Measurements from ENCODE around the gene LRMDA. TPM values are rescaled to one million over a fixed set of nuclear protein-coding genes. Genes with fewer than 3 reads are reported as not detected.

LRMDA gene
- total RNA-seq, 1 donor from 2014 or later: 2.1 TPM

DNA sequence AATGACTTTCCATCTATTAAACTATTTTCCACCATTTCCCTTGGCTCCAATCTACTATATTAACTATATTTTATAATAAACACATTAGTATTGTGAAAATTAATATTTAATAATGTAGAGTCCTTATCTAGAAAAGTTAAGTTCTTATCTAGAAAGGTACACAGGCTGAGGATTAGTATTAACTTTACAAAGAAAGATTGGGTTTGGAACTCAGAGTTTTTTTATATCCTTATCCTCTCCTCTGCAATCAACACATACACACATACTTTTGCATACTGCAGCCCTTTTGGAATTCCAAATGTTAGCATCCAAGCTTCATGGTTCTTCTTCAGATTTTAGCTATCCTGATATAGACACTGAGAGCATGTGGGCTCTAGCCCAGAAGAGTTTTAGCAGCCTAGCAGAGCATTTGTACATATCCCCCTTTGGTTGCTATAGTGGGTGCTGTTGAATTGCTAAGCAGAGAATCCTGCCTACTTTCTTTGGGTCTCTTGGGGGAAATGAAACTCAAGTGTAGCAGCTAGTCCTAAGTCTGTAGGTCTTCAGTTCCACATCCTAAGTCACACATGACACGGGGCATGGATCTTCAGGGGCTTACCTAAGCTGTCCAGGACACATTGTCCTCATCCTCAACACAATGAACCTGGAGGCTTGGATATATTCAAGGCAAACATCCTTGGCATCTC is 874.6 kb downstream of the LRMDA start:
- Mint-ChIP-seq H3K4me3 (ENCODE audit: unreplicated experiment) (no peak overlapping the region), H3K27ac (ENCODE audit: unreplicated experiment) (no peak overlapping the region), H3K36me3 (ENCODE audit: unreplicated experiment) (no peaks in the 10 kb centered on the region), H3K27me3 (ENCODE audit: unreplicated experiment) (no peaks in the 10 kb centered on the region), H3K4me1 (ENCODE audit: low read depth, unreplicated experiment) (peaks cover 15% of the 10 kb centered on the region), H3K9me3 (ENCODE audit: unreplicated experiment) (no peaks in the 10 kb centered on the region)
- no peak for DNase-seq
- TF ChIP-seq, protein P1, sequence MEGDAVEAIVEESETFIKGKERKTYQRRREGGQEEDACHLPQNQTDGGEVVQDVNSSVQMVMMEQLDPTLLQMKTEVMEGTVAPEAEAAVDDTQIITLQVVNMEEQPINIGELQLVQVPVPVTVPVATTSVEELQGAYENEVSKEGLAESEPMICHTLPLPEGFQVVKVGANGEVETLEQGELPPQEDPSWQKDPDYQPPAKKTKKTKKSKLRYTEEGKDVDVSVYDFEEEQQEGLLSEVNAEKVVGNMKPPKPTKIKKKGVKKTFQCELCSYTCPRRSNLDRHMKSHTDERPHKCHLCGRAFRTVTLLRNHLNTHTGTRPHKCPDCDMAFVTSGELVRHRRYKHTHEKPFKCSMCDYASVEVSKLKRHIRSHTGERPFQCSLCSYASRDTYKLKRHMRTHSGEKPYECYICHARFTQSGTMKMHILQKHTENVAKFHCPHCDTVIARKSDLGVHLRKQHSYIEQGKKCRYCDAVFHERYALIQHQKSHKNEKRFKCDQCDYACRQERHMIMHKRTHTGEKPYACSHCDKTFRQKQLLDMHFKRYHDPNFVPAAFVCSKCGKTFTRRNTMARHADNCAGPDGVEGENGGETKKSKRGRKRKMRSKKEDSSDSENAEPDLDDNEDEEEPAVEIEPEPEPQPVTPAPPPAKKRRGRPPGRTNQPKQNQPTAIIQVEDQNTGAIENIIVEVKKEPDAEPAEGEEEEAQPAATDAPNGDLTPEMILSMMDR (IDR thresholded peaks at IDR 0.05; ENCODE audit: partially characterized antibody, unreplicated experiment): no peak

DNA sequence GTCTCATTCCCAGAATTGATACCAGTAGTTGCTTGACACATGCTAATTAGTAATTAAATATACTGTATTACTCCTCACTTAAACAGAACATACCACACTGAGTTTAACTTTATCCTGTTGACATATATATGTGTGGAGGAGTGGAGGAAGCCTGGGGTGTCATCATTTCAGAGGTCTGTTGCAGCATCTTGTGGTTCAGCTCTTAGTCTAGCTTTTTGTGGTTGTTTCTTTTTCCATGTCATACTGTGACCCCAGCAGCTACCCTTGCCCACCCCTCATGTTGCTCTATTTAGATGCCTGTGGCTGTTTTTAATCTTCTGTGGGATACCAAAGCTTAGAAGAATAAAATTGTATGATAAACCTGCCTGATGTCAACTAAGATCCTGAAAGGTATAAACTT is 875.4 kb downstream of the LRMDA start:
- no peaks in the 10 kb centered on the region for H3K9me3 Mint-ChIP-seq (ENCODE audit: unreplicated experiment)
- no peaks in the 10 kb centered on the region for H3K36me3 Mint-ChIP-seq (ENCODE audit: unreplicated experiment)
- H3K4me3 Mint-ChIP-seq (ENCODE audit: unreplicated experiment): no peak overlapping the region
- no peak for DNase-seq
- TF ChIP-seq, protein P1 (IDR thresholded peaks at IDR 0.05; ENCODE audit: partially characterized antibody, unreplicated experiment): no peak
- no peak overlapping the region for H3K27ac Mint-ChIP-seq (ENCODE audit: unreplicated experiment)
- no peaks in the 10 kb centered on the region for H3K27me3 Mint-ChIP-seq (ENCODE audit: unreplicated experiment)
- peaks cover 14% of the 10 kb centered on the region for H3K4me1 Mint-ChIP-seq (ENCODE audit: low read depth, unreplicated experiment)

DNA sequence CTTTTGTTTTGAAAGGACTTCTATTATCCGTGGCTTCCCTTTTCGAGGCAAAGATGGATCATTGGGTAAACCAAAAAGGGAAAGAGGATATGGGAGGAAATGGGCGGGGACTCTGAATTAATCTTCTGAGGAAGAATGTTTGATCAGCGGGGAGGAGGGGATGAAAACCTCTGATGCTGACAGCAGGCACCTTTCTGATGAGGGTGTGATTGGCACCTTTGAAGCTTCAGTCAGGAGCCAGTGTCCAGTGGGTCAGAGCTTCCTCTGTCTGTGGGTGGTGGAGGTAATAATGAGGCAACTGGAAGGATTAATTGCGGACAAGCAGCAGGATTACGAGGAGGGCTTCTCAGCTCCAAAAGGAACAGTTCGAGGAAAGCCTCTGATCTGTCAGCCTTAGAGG is 877.6 kb downstream of the LRMDA start:
- H3K27ac Mint-ChIP-seq (ENCODE audit: unreplicated experiment): no peak overlapping the region
- no peaks in the 10 kb centered on the region for H3K4me1 Mint-ChIP-seq (ENCODE audit: low read depth, unreplicated experiment)
- H3K4me3 Mint-ChIP-seq (ENCODE audit: unreplicated experiment): no peak overlapping the region

DNA sequence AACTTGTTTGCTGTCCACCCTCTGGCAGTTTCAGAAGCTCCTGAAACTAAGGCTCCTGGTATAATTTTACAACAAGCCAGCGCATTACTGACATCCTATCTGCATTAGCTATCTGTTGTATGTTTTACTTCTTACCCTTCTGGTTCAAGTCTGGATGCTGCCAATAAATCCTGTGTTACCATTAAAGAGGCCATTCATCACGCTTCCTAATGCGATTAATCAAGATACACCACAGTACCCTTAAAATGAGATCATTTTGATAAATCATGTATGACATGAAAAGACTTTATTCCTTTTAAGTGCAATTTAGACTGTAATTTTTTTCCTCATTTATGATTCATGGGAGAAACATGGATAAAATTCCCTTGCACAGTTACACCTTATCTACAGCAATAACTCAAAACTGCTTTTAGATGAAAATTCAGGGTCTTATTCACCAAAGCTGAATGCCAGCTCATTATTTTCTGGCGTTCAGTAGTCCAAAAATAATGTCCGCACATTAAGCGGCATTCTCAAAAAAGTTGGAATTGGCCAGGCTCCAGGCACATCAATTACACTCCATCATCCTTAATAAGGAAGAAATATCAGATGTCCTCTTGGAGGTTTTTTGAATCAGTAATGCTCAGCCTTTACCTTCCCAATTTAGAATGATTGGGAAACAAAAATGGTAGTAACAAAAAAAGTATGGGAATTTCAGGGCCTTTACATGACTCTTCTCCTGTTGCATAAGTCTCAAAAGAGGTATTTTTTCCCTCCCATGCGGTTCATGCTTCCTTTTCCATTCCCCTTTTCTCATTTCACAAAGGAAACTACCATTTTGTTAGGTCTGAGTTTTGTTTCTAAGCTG is 878.5 kb downstream of the LRMDA start:
- Mint-ChIP-seq H3K36me3 (ENCODE audit: unreplicated experiment) (no peaks in the 10 kb centered on the region), H3K27ac (ENCODE audit: unreplicated experiment) (no peak overlapping the region), H3K27me3 (ENCODE audit: unreplicated experiment) (no peaks in the 10 kb centered on the region), H3K4me1 (ENCODE audit: low read depth, unreplicated experiment) (no peaks in the 10 kb centered on the region), H3K4me3 (ENCODE audit: unreplicated experiment) (no peak overlapping the region), H3K9me3 (ENCODE audit: unreplicated experiment) (no peaks in the 10 kb centered on the region)
- TF ChIP-seq, protein P1 (IDR thresholded peaks at IDR 0.05; ENCODE audit: partially characterized antibody, unreplicated experiment): no peak
- no peak for DNase-seq

More for the DNA sequence above, 877.6 kb downstream of the LRMDA start:
- TF ChIP-seq, protein P1 (IDR thresholded peaks at IDR 0.05; ENCODE audit: partially characterized antibody, unreplicated experiment): no peak
- no peaks in the 10 kb centered on the region for H3K9me3 Mint-ChIP-seq (ENCODE audit: unreplicated experiment)
- no peaks in the 10 kb centered on the region for H3K36me3 Mint-ChIP-seq (ENCODE audit: unreplicated experiment)
- no peaks in the 10 kb centered on the region for H3K27me3 Mint-ChIP-seq (ENCODE audit: unreplicated experiment)
- no peak for DNase-seq

DNA sequence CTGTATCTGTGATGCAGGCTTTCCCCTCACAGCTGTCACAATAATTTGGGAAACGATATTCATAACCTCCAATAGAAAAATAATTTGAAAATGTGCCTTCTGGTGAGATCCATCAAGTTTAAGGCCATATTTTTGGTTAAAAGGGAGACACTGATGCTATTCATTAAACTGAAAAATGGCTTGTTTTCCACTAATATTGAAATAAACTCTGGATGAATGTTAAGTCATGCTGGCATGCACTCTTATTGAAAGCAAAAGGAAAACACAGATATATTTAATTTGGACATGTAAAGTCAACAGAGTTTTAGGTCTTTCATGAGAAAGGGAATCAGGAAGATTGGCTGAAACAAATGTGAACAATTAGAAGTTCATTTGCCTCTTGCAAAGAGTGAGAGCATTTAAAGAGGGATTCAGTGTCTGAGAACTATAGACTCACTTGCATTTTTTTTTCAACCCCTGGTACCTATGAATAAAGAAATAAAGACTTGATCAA is 879.2 kb downstream of the LRMDA start:
- no peaks in the 10 kb centered on the region for H3K27me3 Mint-ChIP-seq (ENCODE audit: unreplicated experiment)
- H3K4me1 Mint-ChIP-seq (ENCODE audit: low read depth, unreplicated experiment): no peaks in the 10 kb centered on the region
- TF ChIP-seq, protein P1 (IDR thresholded peaks at IDR 0.05; ENCODE audit: partially characterized antibody, unreplicated experiment): no peak
- no peak for DNase-seq
- H3K27ac Mint-ChIP-seq (ENCODE audit: unreplicated experiment): no peak overlapping the region
- no peaks in the 10 kb centered on the region for H3K9me3 Mint-ChIP-seq (ENCODE audit: unreplicated experiment)
- no peak overlapping the region for H3K4me3 Mint-ChIP-seq (ENCODE audit: unreplicated experiment)
- H3K36me3 Mint-ChIP-seq (ENCODE audit: unreplicated experiment): no peaks in the 10 kb centered on the region
